HuH-7.5 (cell line): ENCODE data around the gene COQ5.
A peak's percentile ranks its signal among the peaks of the same experiment; 100 is the strongest.
"Not testable (repeated sequence)": the region's sequence is repeated elsewhere in the genome, so short reads cannot be mapped to it uniquely, and the experiment has no call there.

Experiments
- DNase-seq: peaks from one replicate; pipeline ENCODE4 v3.0.0; 2011; ENCODE audit warnings: low spot score

The COQ5 gene

DNA sequence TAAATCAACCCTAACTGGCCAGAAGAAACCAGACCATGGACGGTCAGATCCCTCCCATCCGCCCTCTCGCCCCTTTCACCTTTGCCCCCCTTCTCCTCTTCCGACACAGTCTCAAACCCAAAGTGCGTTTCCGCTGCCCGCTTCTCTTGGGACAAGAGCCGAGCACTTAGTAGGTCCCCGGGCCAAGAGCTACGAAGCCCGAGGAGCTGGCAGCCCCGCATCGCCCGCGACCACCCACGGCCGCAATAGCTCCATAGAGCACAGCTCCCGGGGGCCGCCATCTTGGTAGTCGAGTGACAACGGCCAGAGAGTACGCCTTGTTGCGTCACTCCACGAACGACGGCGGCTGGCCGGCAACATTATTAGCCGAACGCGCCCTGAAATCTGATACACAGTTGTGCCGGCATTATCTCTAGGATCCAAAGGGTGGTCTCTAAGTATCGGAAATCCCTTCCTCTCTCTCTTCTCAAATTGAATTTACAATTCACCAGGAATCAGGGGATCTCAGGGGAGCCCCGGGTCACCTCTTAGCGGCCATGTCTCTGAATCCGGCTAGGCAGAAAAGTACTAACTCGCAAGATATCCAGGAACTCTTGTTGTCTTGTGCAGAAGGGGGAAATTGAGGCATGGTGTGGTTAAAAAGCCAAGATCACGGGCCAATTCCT, at the start of gene COQ5:
TSS of gene COQ5 (minus strand) at position 298 of the 665 bp plus-strand sequence. CDS start at position 281, 17 bp downstream.
- DNase-seq, result peak; percentile 49

- DNase-seq, result no peak
Observed at GRCh38 chr12:120574106-120574505, 45.1 kb upstream of the COQ5 start.

DNA sequence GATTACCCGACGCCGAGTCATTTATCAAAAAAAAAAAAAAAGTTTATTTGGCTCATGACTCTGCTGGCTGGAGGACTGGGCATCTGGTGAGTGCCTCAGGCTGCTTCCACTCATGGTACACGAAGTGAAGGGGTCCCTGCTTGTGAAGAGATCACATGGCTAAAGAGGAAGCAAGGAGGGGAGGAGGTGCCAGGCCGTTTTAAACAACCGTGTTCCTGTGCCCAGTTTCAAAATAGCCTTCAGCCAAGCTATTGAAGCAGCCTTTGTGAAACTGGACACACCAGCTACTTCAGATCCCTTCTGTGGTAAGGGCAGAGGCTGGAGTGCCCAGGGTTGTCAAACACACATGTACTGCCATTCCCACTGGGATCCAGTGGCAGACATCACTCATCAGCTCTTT, 44.6 kb upstream of the COQ5 start:
- DNase-seq, result no peak

- no peak for DNase-seq
Observed at GRCh38 chr12:120571299-120571698, 42.3 kb upstream of the COQ5 start.

- no peak for DNase-seq
Observed at GRCh38 chr12:120563495-120563894, 34.5 kb upstream of the COQ5 start.

- DNase-seq, result no peak
Observed at GRCh38 chr12:120562906-120563305, 33.9 kb upstream of the COQ5 start.

DNA sequence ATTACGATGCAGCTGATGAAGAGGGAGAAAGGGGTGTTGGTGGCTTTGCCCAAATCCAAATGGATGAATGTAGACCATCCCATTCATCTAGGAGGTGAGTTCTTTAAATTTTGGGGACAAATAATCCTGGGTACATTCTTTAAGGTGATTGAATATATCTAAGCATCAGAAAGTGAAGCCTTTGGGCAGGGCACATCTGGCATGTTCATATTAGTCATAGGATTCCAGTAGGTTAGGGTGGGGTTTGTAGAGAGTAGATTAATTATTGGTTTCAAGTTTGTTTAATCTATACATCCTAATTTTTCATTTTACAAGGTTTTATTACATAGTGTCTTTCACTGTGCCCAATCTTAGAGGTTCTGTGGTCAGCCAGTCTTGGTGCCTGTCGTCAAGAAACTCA, 28.6 kb upstream of the COQ5 start:
- no peak for DNase-seq

- no peak for DNase-seq
Observed at GRCh38 chr12:120554678-120555077, 25.7 kb upstream of the COQ5 start.

DNA sequence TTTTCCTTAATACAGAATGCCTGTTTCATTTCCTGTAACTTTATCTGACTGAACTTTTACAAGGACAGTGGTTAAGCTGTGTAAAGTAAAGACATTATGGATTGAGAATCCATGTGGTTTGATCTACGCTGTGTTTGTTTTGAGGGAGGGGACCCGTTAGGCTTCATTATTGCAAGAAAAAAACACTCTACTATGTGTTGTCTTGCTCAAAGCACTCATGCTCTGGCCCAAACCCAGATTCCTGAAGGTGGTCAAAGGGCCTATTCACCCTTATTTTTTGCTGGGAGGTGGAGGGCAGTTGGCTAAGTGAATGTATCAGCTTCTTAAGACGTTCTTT, 17.1 kb upstream of the COQ5 start:
- DNase-seq, result no peak

GRCh38 chr12:120544691-120545090, 15.7 kb upstream of the COQ5 start:
- no peak for DNase-seq

DNA sequence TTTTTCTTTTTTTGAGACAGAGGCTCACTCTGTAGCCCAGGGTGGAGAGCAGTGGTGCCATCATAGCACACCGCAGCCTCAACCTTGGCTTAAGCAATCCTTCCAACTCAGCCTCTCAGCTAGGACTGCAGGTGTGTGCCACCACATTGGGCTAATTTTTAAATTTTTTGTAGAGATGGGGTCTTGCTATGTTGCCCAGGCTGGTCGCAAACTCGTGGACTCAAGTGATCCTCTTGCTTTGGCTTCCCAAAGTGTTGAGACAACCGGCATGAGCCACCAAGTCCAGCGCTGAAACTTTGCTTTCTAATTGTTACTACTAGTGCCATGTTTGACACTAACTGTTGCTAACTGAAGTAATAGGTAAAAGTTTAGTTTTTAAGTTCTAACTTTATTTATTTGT, 13.2 kb upstream of the COQ5 start:
- no peak for DNase-seq

GRCh38 chr12:120540445-120540844, 11.5 kb upstream of the COQ5 start:
- no peak for DNase-seq

DNA sequence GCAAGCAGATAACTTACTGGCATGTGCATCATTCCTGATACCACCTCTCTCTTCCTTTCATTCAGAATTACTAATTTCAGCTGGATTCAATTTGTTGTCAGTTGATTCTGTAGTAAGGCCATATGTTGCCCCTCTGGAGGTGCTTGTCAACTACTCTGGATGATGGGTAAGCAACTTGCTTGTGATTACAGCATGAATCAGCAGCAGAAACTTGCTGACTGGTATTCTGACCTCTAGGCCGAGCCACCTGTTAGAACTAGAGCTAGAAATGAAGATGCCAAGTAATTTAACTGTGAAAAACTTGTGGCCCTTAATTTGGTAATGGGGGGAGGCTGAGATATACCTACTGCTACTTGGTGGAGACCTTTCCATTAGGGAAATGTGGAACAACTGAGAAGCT, 10.3 kb upstream of the COQ5 start:
- no peak for DNase-seq

DNA sequence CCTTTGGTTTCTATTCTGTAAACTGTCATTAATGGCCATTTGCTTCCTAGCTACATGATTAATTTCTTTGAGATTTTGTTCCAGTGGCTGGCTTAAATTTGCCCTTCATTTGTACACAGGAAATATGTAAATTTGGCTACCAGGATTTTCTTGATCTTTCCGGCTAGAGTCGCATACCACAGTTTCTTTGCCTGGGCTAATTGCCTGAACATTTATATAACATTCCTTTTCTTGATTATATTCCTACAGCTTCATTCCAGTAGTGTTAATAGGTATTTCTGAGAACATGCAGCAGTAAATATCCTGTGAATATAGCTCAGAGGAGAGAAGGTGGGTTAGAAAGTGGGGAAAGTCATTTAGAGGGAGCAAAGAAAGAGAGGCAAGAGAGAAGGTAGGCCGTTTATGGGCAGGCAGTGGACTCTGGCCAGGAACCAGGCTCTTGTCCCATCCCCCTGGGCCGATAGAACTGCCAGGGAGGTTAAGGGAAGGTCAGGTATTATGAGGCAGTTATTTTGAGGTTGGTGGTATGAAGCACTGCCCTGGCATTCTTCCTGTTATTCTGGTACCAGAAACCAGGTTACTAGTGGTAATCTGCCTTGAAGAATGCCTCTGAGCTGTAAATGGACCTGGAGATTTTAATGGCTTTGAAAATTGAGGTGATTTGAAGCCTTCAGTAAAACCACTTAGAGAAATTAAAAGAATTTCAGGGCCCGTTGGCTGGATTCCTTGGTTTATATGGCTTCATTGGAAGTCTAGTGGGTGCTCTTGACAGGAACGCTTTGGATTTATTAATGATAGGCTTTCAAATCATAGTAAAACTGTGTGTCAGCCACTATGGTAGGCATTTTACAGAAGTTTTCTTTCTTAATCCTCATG, 9.6 kb upstream of the COQ5 start:
- peak; percentile 44 for DNase-seq

DNA sequence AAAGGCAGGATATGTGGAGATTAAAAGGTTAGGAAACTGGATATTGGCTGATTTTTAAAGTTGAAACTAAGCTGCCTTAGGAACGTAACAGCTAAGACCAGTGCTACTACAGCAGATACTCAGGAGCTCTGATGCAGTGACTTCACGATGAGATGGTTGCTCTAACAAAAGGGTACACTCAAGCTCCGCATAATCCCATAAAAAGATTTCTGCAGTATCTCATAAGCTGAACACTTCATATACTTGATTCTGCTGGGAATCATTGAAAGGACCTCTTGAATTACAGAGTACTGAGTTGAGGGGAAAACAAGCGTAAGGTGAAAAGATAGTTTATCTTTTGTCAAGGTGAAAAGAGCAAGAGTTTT, 8.9 kb upstream of the COQ5 start:
- no peak for DNase-seq

- DNase-seq, result no peak
Observed at GRCh38 chr12:120536064-120536791, 7.3 kb upstream of the COQ5 start.

DNA sequence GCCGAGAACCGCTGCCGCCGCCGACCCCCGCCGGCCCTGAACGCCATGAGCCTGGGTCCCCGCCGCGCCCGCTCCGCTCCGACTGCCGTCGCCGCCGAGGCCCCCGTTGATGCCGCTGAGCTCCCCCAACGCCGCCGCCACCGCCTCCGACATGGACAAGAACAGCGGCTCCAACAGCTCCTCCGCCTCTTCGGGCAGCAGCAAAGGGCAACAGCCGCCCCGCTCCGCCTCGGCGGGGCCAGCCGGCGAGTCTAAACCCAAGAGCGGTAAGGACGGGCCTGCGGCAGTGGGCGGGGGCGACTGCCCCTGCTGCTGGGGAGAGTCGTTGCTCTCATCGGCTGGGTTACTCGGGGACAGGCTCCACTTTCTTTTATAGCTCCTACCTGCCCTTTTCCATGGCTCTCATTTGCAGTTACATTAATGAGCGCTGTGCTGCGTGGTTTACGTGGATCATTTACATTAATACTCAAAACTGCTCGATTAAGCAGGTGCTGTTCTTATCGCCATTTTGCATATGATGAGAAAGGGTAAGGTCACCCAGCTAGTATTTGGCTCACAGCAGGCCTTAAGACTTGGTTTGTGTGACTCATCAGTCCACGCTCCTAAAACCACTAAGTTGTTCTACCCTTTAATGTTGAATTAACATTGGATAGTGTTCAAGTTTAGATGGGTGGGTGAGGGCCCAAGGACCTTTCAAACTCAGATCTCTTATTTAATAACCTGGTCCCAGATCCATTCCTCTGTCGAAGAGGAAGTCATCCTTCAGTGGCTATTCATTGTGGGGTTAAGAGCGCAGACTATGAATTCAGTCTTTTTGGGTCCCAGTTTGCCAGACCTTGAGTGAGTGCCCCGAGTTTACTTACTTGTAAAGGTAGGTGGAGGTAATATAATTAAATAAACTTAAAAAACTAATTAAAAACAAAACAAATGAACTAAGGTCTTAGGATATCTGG, 6.0 kb upstream of the COQ5 start:
- peak; percentile 57 for DNase-seq

DNA sequence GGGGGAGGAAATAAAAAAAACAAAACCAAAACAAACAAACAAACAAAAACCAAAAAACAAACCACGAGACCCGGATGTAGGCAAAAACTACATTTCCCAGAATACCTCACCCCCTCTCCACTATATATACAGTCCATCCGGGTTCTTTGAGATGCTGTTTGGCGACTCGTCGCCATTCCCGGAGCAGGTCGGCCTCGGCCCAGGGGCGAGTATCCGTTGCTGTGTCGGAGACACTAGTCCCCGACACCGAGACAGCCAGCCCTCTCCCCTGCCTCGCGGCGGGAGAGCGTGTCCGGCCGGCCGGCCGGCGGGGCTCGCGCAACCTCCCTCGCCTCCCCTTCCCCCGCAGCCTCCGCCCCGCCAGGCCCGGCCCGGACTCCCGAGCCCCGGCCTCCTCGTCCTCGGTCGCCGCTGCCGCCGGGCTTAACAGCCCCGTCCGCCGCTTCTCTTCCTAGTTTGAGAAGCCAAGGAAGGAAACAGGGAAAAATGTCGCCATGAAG, 5.3 kb upstream of the COQ5 start, which contains the start of gene RNF10:
TSS of gene RNF10 (plus strand) at position 154 of the 500 bp plus-strand sequence. CDS start 456 bp downstream, outside the sequence.
- DNase-seq, result peak; percentile 71

GRCh38 chr12:120532701-120533238, 3.8 kb upstream of the COQ5 start:
- DNase-seq, result no peak

GRCh38 chr12:120530418-120530761, 1.4 kb upstream of the COQ5 start:
- not testable (repeated sequence) for DNase-seq
